Measurements from ENCODE around the gene ST13. TPM values are rescaled to one million over a fixed set of nuclear protein-coding genes. Genes with fewer than 3 reads are reported as not detected.
"Not testable (repeated sequence)": the region's sequence is repeated elsewhere in the genome, so short reads cannot be mapped to it uniquely, and the experiment has no call there.

Gene ST13
- total RNA-seq, 1 donor from 2014 or later, result 303 TPM

DNA sequence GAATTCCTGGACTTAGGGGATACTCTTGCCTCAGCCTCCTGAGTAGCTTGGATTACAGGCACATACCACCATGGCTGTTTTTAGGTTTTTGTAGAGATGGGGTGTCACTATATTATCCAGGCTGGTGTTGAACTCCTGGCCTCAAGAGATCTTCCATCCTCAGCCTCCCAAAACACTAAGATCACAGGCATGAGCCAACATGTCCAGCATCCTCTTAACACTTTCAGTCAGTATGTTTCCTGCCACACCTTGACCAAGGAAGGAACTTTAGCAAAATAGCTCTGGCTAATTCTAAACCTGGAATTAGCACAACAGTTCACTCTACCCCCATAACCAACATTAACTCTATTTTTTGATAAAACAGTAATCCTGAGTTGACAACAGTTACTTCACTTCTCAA is 32.7 kb upstream of the ST13 start:
- peaks cover 7% of the 10 kb centered on the region for H3K36me3 Mint-ChIP-seq (ENCODE audit: low read depth)
- H3K27ac Mint-ChIP-seq (ENCODE audit: unreplicated experiment), result no peak overlapping the region
- H3K4me3 Mint-ChIP-seq, result no peak overlapping the region
- no peaks in the 10 kb centered on the region for H3K9me3 Mint-ChIP-seq
- no peaks in the 10 kb centered on the region for H3K27me3 Mint-ChIP-seq (ENCODE audit: low read depth)
- TF ChIP-seq, protein P1, sequence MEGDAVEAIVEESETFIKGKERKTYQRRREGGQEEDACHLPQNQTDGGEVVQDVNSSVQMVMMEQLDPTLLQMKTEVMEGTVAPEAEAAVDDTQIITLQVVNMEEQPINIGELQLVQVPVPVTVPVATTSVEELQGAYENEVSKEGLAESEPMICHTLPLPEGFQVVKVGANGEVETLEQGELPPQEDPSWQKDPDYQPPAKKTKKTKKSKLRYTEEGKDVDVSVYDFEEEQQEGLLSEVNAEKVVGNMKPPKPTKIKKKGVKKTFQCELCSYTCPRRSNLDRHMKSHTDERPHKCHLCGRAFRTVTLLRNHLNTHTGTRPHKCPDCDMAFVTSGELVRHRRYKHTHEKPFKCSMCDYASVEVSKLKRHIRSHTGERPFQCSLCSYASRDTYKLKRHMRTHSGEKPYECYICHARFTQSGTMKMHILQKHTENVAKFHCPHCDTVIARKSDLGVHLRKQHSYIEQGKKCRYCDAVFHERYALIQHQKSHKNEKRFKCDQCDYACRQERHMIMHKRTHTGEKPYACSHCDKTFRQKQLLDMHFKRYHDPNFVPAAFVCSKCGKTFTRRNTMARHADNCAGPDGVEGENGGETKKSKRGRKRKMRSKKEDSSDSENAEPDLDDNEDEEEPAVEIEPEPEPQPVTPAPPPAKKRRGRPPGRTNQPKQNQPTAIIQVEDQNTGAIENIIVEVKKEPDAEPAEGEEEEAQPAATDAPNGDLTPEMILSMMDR (conservative IDR thresholded peaks at IDR 0.05), result no peak
- no peaks in the 10 kb centered on the region for H3K4me1 Mint-ChIP-seq
- no peak for DNase-seq (ENCODE audit: low read depth, low spot score)

DNA sequence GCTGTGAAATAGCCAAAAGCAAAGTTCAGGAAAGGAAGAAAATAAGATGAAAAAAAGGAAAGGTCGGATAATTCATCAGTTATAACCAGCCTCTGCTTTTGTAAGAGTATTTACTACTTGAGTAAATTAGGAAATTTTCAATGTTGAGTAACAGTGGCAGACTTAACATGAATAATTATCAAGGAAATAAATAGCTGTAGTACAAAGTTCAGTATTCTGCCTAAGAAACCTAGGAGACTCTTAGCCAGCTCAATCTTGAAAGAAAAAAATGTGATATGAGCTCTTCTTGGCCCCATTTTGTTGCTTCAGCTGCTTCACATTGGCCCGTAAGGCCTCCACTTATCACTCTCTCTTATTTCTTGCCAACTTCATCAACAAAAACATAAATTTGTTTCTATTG is 22.5 kb upstream of the ST13 start:
- Mint-ChIP-seq H3K27ac (ENCODE audit: unreplicated experiment) (no peak overlapping the region), H3K9me3 (no peaks in the 10 kb centered on the region), H3K36me3 (ENCODE audit: low read depth) (peaks cover 4% of the 10 kb centered on the region), H3K4me3 (no peak overlapping the region), H3K4me1 (no peaks in the 10 kb centered on the region), H3K27me3 (ENCODE audit: low read depth) (no peaks in the 10 kb centered on the region)
- TF ChIP-seq, protein P1 (conservative IDR thresholded peaks at IDR 0.05), result no peak
- DNase-seq (ENCODE audit: low read depth, low spot score), result no peak

DNA sequence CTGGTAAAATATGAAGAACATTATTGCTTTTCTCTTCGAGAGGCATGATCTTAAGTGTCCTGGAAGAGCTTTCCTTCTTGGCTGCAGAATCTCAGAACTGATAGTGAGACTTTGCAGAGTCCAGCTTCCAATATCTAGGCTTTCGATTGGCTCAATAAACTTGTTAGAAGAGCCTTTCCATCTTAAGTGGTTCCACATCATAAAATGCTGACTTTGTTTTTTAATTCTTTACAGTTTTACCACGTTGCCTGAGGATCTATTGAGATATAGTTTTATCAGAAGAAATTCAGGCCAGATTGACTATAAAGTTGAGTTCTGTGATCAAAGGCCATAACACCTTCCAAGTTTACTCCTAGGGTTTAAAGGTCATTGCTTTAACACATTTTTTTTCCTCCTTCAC is 21.0 kb upstream of the ST13 start:
- Mint-ChIP-seq H3K27ac (ENCODE audit: unreplicated experiment) (no peak overlapping the region), H3K4me1 (no peaks in the 10 kb centered on the region), H3K4me3 (no peak overlapping the region), H3K36me3 (ENCODE audit: low read depth) (peaks cover 4% of the 10 kb centered on the region), H3K9me3 (no peaks in the 10 kb centered on the region), H3K27me3 (ENCODE audit: low read depth) (no peaks in the 10 kb centered on the region)
- DNase-seq (ENCODE audit: low read depth, low spot score), result no peak
- TF ChIP-seq, protein P1 (conservative IDR thresholded peaks at IDR 0.05), result no peak

DNA sequence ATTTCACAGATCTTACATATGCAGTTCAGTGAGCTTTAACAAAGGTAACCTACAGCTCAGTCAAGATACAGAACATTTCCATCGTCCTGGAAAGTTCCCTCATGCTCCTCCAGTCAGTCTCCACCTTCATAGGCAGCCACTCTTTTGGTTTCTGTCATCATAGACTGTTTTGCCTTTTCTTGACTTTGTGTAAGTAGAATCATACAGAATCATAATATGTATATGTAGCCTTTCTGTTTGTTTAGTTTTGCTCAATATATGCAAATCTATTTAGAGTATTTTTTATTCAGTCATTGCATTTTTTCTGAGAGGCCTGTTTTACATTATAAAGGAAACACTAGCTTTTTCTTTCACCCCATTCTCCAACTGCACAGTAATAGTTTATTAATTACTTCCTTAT is 20.5 kb upstream of the ST13 start:
- TF ChIP-seq, protein P1 (conservative IDR thresholded peaks at IDR 0.05), result no peak
- no peak overlapping the region for H3K4me3 Mint-ChIP-seq
- peaks cover 4% of the 10 kb centered on the region for H3K36me3 Mint-ChIP-seq (ENCODE audit: low read depth)
- no peaks in the 10 kb centered on the region for H3K4me1 Mint-ChIP-seq
- no peaks in the 10 kb centered on the region for H3K9me3 Mint-ChIP-seq
- no peak for DNase-seq (ENCODE audit: low read depth, low spot score)
- H3K27me3 Mint-ChIP-seq (ENCODE audit: low read depth), result no peaks in the 10 kb centered on the region
- H3K27ac Mint-ChIP-seq (ENCODE audit: unreplicated experiment), result no peak overlapping the region

DNA sequence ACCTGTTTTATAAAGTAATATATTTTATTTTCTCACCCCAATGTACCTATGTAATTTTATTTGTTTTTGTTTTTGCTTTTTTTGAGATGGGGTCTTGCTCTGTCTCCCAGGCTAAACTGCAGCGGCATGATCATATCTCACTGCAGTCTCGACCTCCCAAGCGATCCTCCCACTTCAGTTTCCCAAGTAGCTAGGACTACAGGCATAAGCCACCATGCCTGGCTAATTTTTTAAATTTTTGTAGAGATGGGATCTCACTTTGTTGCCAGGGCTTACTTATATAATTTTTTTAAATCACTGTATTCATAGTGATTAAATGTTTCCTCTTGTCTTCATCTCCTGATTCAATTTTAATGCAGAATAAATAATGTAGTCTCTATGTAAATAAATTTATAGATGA is 18.7 kb upstream of the ST13 start:
- Mint-ChIP-seq H3K27ac (ENCODE audit: unreplicated experiment) (no peak overlapping the region), H3K27me3 (ENCODE audit: low read depth) (no peaks in the 10 kb centered on the region), H3K36me3 (ENCODE audit: low read depth) (no peaks in the 10 kb centered on the region), H3K4me1 (no peaks in the 10 kb centered on the region), H3K4me3 (no peak overlapping the region), H3K9me3 (no peaks in the 10 kb centered on the region)
- TF ChIP-seq, protein P1 (conservative IDR thresholded peaks at IDR 0.05), result no peak
- no peak for DNase-seq (ENCODE audit: low read depth, low spot score)

DNA sequence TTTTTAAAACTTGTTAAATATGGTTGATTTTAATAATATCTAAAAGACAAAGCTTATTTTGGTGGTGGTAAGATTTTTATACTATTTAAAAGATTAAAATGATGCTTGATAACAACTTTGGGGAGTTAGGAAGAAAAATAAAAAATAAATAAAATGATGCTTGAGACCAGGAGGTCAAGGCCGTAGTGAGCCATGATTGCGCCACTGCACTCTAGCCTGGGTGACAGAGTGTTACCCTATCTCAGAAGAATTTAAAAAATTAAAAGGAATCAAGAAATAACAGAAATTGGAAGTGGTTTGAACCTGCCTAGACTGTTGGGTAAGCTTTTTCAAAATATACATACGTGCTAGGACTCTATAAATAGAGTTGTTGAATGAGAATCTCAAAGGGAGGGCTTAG is 17.6 kb upstream of the ST13 start:
- TF ChIP-seq, protein P1 (conservative IDR thresholded peaks at IDR 0.05), result no peak
- no peak for DNase-seq (ENCODE audit: low read depth, low spot score)
- no peak overlapping the region for H3K4me3 Mint-ChIP-seq
- no peak overlapping the region for H3K27ac Mint-ChIP-seq (ENCODE audit: unreplicated experiment)
- no peaks in the 10 kb centered on the region for H3K4me1 Mint-ChIP-seq
- no peaks in the 10 kb centered on the region for H3K36me3 Mint-ChIP-seq (ENCODE audit: low read depth)
- no peaks in the 10 kb centered on the region for H3K27me3 Mint-ChIP-seq (ENCODE audit: low read depth)
- no peaks in the 10 kb centered on the region for H3K9me3 Mint-ChIP-seq

DNA sequence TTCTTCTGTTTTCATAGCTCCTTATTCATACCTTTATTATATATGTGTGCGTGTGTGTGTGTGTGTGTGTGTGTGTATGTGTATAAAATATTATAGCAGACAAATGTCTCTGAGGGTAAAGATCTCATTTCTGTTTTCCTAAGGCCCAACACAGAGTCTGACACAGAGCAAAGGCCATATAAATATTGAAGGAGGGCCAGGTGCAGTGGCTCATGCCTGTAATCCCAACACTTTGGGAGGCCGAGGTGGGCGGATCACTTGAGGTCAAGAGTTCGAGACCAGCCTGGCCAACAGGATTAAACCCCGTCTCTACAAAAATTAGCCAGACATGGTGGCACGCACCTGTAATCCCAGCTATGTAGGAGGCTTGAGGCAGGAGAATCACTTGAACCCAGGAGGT is 11.9 kb upstream of the ST13 start:
- H3K9me3 Mint-ChIP-seq; H3K27ac Mint-ChIP-seq (ENCODE audit: unreplicated experiment); H3K36me3 Mint-ChIP-seq (ENCODE audit: low read depth); H3K27me3 Mint-ChIP-seq (ENCODE audit: low read depth); DNase-seq (ENCODE audit: low read depth, low spot score); H3K4me1 Mint-ChIP-seq; H3K4me3 Mint-ChIP-seq: not testable (repeated sequence)
